Smooth muscle cell of the brain vasculature (primary cell): ENCODE data around the gene DUSP5.

ENCODE experiments used
- DNase-seq: peaks from one replicate; pipeline ENCODE4 v3.0.0-alpha.2; 2012; ENCODE audit warnings: low read depth, low spot score

The DUSP5 gene

DNA sequence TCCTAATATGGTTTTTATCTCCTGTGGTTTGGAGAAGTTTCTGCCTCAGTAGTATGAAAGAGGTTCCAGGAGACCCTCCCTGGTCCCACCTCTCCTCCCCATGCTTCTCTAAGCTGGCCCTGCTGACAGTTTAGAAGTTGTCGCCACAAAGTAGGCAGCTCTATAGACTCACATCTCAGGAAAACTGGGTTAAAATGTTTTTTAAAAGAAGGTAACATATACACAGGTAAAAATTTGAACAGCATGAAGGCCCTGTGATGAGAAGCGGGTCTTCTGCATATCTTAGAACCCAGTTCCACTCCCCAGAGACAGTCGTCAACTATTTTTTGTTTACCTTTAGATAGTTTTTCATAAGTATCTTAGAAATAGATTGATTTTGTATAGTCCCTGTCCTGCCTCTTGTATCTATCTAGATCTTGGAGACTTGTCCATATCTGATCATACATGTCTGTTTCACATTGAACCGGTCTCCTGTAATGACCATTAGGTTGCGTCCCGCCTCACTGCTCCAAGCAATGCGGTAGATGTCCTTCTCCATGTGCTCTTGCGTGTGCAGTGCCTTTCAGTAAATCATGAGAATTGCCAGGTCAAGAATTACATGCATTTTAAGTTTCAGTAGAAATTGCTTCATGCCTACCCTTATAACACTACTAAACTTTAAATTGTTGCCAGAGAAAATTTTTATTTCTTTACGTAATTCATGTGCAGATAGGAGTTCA lies 2.2 kb downstream of the DUSP5 start:
- no peak for DNase-seq

DNA sequence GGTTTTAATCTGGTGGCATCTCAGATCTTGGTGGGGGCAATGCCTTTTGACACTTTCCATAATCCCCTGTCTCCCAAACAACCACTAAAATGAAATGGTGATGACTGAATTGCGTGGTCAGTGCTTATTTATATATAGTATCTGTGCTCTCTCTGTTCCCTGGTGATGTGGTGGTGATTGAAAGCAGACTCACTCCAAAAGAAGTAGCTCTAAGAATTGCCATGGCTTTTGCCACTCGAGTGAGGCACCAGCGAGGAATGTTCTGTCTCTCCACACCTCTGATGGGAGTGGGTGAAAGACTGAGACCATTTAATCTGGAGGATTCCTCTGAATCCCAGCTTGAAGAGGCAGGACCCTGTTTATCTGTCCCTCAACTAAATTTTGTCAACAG lies 2.8 kb downstream of the DUSP5 start:
- no peak for DNase-seq

DNA sequence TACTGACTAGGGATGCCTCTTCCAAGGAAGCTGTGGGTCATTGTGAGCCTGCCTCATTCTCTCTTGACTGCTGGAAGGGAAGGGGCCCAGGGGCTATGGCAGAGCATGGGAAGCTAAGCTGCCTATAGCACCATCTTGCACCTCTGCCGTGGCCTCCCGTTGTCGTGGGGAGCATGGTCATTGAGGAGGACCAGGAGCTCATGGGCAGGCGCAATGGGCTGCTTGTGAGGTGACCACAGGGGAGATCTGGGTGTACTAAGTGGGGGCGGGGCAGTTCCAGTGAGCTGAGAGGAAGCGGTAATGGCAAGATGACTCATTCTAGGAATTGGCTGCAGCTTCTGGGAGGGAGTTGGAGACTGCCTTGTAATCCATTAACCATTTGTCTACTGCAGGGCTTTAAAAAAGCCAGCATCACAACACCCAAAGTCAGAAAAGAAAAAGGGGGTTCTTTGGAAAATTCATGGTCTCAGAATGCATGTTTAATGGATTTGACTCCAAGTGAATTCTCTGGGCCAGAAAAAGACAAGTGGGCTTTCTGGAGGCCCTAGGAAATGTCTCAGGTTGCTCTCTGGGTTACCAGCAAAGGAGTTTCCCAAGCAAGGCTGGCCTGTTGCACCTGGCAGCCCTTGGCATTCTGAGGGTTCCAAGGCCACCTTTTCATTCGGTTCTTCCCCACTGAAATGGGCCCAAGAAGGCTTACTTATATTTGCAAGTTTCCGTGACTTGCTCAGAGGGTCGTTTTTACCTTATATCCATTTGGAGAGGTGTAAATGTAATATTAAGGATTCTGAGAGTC lies 3.6 kb downstream of the DUSP5 start:
- peak; percentile 84 for DNase-seq

DNA sequence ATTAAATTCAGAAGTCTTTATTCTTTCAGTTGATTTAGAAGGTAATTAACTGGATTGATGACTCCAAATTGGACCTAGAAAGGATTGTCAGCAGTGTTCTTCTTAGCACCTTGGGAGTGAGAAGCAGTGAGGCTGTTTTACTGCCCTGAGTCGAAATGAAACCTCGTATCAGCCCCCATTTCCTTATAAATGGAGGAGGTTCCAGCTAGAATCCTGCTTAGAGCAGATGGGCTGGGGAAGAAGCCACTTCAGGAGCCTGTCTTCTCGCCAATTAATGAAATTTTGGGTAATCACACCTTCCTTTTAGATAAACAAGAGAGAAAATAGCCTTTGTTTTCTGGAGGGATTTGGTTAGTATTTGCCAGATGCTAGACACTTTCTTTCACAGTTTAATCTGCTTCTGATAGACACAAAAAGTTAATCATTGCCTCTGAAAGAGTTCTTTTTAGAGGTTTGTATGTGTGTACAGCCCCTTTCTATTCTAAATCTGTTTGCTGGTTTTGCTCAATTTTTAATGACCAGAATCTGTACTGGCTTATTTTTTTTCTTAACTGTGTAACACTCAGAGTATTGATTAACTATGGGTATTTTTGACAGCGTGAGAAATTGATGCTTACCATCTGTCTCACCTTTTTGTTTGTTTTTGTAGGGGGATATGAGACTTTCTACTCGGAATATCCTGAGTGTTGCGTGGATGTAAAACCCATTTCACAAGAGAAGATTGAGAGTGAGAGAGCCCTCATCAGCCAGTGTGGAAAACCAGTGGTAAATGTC lies 4.6 kb downstream of the DUSP5 start:
- DNase-seq: no peak

DNA sequence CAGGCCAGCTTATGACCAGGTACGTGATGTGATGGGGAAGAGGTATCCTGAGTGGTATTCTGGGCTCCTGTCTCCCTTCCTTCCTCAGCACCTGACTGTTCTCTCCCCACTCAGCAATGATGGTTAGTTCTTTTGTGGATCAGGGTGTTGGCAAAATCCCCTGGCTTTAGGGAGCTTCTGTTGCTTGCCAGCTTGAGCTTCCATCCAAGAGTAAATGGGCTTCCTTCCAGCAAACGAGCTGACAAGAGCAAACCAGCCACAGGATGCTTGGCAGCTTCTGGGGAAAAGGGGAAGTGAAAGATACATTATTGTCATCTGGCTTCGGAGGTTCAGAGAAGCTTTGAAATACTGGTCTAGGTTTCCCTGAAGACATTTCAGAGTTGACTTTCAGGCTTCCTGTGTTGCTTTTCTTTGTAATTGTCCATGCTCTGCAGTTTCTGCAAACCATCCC lies 5.2 kb downstream of the DUSP5 start:
- no peak for DNase-seq

DNA sequence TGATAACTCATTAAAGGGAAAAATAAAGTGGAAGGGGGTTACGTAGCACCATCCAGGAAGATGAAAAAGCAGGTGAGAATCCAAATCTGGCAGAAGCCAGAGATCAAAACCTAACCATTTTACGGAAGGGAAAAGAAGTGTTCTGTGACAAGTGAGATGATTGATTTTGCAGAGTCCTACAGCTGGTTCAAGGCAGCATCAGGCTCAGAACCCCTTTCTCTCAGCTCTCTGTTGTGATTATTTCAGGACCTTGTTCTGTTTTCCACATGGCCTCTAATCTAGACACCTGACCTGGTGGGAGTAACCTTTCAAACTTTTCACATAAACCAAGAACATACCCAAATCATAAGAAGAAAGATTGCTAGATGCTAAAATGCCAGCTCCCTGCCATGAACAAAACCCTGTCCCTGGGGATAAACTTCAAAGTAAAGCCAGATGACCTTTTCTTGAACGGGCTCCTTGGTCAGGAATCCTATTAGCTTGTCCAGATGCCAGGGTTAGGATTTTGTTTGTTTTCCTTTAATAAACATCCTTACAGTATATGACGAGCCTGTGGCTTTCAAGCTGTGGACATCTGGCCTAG lies 5.9 kb downstream of the DUSP5 start:
- peak; percentile 90 for DNase-seq

DNA sequence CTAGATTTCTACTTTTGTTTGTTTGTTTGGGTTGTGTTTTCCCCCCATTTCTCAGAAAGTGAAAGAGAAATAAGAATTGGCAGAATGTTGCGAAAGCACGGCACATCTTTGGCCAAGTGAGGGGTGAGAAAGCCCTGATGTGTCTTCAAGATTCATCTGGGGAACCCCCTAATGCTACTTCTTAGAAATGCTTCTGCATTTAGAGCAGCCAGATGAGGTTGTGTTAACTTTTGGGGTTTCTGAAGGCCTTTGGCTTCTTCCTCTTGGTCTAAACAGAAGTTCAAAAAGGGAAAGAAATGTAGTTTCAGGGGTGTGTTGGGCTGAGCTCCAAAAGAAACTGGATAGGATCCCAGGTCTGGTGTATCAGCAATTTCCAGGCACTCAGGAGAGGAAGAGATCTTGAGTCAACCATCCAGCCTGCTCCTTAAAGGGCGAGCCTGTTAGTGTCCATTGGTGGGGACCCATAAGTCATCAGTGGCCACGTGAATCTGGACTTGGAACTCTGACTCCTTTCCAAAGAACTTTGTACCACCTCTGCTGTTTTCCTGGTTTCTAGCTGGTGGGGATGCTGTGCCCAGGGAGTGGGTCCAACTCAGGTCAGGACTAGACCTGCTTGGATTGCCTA lies 6.5 kb downstream of the DUSP5 start:
- DNase-seq: no peak

DNA sequence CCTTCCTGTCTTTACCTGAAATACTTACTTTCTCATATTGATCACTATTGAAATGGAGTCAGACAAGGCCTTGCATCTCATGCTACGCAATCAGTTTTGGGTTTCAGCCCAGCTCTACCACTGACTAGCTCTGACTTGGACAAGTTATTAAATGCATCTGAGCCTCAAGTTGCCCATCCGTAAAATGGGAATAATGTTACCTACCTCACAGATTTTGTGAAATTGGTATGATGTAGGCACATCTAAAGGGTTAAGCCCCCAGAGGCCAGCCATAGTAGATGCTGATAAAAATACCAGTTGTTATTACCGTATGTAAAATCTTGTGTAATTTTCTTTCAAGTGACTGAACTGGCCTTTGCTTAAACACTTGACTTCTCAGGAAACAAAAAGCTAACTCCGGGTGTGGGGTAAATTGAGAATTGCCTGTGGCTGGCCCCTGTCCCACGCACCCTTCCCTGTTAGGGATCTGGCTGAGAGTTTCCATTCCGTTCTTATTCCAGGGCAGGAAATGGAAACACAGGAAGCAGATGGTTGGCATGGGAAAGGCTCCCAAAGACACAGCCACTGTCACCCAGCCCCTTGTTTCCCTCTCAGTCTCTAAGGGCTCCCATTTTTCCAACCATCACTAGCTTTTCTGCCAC lies 7.5 kb downstream of the DUSP5 start:
- DNase-seq: no peak

DNA sequence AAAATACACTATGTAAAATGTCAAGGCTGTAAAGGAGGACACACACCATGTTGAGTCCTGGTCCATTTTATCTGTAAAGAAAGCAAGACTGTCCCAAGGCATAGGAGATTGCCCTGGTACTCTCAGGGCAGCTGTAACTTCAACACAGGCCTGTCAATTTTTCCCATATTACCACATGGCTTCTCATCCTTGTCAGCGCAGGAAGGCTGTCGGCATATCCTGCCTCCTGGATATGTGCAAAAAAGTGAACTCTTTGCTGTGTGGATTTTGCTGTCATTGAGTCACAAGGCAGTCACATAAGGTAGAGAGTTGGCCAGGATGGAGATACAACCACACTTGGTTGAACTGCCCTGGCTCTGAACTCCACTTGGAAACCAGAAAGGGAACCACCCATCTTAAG lies 8.7 kb downstream of the DUSP5 start:
- no peak for DNase-seq

DNA sequence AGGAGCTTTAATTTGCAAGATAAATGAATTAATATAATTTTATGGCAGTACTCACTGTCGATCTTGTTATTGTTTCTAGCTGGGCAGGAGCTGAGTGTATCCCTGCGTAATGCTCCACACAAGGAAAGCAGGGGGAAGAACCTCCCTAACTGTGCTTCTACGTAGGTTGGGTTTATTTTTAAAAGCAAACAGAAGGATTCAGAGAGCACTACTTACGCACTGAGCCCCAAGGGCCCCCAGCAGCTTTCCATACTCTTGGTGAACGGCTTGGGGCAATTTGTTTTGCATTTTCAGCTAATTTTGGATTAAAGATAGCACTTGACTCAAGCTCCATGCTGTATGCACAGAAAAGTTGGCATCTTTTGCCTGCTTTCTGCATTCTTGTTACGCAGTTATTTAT lies 9.6 kb downstream of the DUSP5 start:
- DNase-seq: no peak

DNA sequence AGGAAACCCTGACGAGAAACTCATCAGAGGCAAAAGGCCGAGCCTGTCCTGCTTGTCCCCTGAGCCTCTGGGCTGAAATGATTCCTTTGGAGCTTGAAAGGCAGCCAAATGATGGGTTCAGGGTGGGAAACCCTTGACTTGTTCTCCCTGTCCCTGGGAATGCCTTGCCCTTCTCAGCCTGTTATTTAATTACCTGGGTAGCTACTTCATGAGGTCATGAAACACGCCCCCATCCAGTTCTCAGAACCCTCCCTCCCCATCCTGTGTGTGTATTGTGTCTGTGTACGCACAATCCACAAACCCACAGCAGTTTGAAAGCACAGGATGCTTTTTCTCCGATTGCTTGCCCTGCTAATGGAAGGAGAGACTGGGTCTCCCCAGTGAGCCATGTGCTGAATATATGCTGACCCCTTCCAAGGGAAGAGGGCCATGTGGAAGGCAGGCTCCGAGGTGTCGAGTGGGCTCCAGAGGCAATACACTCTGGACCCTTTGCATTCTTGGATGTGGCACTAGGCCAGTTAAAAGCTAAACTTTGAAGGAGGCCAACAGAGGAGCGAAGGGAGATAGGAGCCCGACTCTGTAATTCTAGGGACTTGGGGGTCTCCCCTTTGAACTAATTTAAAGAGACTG lies 10.6 kb downstream of the DUSP5 start:
- DNase-seq: no peak

DNA sequence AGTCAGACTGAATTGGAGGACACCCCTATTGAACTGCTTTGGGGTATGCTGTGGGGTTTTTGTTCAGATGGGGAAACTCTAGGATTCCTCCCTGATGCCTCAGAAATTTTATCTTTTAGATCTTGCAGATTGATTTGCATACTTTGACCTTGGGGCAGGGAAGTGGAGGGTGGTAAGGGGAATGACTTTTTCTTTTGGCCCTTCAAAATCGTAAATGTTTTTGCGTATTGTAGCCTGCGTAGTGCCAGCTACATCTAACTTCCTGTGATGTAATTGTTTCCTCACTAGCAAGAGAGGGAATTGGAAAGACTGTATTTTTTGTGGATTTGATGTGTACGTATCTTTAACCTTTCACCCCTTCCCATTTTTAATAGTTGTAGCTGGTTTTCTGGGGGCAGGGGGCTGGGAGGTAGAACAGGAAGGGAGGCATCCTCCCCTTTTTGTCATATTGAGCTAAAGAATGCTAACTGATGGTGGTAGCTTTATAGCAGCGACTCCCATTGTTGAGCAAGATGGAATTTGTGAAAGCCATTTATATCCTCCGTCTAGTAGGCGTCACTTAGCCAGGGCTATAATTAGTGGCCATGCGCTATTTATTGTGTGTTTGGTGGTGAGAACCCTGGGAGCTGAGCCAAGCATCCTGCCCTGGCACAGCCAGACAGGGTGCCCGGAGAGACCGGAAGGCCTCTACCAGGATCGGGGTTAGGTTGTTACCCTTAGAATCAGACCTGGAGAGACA lies 11.3 kb downstream of the DUSP5 start:
- no peak for DNase-seq

DNA sequence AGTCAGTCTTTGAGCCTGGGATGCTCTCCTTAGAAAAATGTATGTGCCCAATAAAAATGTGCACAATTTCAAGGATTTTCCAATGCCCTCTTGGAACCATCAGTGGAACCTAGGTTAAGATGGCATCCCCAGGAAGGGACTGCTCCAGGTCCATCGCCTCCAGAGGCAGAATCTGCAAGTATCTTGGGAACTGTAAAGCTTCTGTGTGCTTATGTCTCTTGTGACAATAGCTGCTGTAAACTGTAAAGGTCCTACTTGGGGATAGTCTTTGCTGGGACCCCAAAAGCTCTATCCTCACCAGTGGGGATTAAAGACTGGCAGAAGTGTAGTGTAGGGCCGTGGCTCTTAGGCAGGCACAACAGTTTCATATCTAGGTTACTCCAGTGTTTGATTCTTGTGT lies 11.9 kb downstream of the DUSP5 start:
- DNase-seq: no peak

DNA sequence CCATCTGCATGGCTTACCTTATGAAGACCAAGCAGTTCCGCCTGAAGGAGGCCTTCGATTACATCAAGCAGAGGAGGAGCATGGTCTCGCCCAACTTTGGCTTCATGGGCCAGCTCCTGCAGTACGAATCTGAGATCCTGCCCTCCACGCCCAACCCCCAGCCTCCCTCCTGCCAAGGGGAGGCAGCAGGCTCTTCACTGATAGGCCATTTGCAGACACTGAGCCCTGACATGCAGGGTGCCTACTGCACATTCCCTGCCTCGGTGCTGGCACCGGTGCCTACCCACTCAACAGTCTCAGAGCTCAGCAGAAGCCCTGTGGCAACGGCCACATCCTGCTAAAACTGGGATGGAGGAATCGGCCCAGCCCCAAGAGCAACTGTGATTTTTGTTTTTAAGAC lies 12.4 kb downstream of the DUSP5 start:
- no peak for DNase-seq

DNA sequence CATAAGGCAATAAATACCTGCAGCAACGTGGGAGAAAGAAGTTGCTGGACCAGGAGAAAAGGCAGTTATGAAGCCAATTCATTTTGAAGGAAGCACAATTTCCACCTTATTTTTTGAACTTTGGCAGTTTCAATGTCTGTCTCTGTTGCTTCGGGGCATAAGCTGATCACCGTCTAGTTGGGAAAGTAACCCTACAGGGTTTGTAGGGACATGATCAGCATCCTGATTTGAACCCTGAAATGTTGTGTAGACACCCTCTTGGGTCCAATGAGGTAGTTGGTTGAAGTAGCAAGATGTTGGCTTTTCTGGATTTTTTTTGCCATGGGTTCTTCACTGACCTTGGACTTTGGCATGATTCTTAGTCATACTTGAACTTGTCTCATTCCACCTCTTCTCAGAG lies 13.0 kb downstream of the DUSP5 start:
- no peak for DNase-seq

DNA sequence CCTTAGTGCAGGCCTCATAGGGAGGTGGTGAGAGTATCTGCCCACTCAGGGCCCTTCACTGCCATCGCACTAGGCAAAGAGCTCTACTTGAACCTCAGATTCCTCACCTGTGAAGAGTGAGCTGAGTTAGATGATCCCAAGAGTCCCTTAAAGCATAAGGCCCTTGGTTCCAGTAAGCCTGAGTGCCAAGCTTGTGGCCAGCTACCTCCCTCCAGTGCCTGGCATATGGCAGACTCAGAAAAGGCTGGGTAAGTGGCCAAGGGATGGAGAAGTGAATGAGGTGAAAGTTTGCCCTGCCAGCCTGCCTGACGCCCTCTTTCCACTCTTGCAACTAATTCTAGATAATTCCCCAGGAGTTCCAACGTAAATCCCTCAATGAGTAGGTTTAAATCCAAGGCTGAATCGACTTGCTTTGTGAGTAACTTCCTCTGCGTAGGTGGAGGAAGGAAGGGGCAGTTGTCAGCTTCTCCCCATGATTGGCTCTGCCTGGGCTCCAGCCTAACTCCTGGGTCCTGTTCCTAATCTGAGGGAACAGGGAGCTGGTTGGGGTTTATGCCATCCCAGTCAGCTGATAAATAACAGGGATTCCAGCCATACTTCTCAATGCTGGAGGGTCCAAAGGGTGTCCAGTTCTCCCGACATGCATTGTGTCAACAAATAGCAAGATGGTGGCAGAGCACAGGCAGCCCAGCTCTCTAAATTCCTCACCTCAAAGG lies 14.2 kb downstream of the DUSP5 start:
- DNase-seq: no peak

DNA sequence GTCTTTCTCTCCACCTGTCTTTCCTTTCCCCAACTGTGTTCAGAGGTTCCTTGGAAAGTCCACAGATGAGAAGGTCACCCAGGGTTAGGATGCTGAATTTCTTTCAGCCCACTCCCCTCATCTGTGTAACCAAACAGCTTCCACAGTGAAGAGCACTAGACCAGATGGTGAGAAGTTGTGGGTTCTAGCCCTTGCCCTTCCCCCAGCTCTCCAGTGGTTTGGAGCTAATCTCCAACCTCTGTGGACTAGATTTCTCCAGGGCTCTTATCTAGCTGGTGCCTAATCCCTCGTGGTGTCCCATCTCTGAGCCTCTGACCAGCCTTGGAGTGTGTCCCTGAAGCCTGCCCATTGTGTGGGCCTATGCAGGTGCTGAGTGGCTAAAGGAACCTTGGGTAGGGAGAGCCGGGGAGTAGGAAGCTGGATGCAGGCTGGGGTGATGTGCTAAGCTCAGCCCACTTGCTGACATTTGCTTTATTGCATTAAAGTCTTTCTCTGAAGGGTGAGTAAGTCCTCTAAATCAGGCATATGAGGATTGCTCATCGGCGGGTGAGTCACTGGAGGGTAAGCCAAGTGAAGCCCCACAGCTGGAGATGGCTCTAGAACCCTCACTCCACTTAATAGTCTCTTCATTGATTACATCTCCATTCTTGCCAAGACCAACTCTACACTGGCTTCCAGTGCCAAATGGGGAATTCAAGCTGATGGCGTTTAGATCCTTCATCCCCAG lies 14.9 kb downstream of the DUSP5 start:
- no peak for DNase-seq

DNA sequence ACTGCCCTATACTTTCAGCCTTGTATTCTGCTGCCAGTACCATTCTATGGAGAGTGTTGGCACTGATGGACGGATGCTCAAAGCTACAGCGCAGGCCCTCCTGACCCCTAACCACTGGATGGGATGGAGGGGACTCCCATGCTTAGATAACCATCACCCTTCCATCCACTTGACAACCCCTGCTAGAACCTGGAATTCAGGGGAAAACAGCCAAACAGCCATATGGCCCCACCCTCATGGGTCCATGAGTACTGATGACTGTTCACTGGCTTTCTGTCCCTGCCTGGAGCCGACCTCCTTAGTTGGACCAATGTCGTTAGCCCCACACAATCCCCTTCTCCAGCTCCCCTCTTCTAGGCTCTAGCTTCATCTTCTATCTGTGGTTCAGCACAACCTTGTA lies 16.2 kb downstream of the DUSP5 start:
- DNase-seq: no peak

DNA sequence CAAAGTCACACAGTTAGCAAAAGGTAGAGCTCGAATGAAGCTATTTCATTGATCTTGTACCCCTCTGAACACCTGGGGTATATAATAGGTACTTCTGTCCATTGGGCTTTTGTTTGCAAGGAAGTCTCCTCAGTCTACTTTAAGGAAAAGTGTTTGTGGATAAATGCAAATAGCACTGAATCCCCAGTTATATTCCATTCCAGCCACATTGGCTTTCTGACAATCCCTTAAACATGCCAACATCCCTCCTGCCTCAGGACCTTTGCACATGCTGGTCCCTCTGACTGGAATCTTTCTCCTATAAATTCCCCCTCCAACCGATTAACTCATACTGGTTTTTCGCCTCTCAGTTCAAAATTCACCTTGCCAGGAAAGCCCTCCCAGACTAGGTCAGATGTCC lies 17.1 kb downstream of the DUSP5 start:
- DNase-seq: no peak
